GM19043 (cell line): Measurements from ENCODE around the gene FBLN2.

Experiments
- ATAC-seq: cut with Tn5 transposase; IDR thresholded peaks from one replicate; pipeline ENCODE4 v1.9.1; 2021; ENCODE audit warnings: low read depth; ENCODE audit not compliant: unreplicated experiment

FBLN2 gene

GRCh38 chr3:13617097-13617738, 68.3 kb downstream of the FBLN2 start:
- ATAC-seq: no peak

- no peak for ATAC-seq
These were observed 69.1 kb downstream of the FBLN2 start for GRCh38 chr3:13617981-13618380.

GRCh38 chr3:13618836-13619235, 69.9 kb downstream of the FBLN2 start:
- ATAC-seq: no peak

- no peak for ATAC-seq
These were observed 70.8 kb downstream of the FBLN2 start for GRCh38 chr3:13619661-13620230.

- ATAC-seq: no peak
These were observed 71.4 kb downstream of the FBLN2 start for GRCh38 chr3:13620281-13620680.

GRCh38 chr3:13620776-13621365, 71.9 kb downstream of the FBLN2 start:
- ATAC-seq: no peak

- ATAC-seq: no peak
These were observed 72.7 kb downstream of the FBLN2 start for GRCh38 chr3:13621381-13622221.

- no peak for ATAC-seq
These were observed 73.4 kb downstream of the FBLN2 start for GRCh38 chr3:13622356-13622755.

GRCh38 chr3:13623101-13623654, 74.3 kb downstream of the FBLN2 start:
- ATAC-seq: no peak

GRCh38 chr3:13624021-13624420, 75.1 kb downstream of the FBLN2 start:
- ATAC-seq: no peak

GRCh38 chr3:13624671-13625125, 75.8 kb downstream of the FBLN2 start:
- no peak for ATAC-seq

GRCh38 chr3:13626396-13626795, 77.5 kb downstream of the FBLN2 start:
- no peak for ATAC-seq

GRCh38 chr3:13626915-13627460, 78.1 kb downstream of the FBLN2 start:
- ATAC-seq: no peak

- no peak for ATAC-seq
These were observed 78.8 kb downstream of the FBLN2 start for GRCh38 chr3:13627681-13628080.

GRCh38 chr3:13628432-13628831, 79.5 kb downstream of the FBLN2 start:
- no peak for ATAC-seq

- ATAC-seq: no peak
These were observed 80.1 kb downstream of the FBLN2 start for GRCh38 chr3:13628841-13629551.

- no peak for ATAC-seq
These were observed 80.7 kb downstream of the FBLN2 start for GRCh38 chr3:13629644-13630043.

GRCh38 chr3:13631256-13631655, 82.3 kb downstream of the FBLN2 start:
- no peak for ATAC-seq

- no peak for ATAC-seq
These were observed 84.3 kb downstream of the FBLN2 start for GRCh38 chr3:13633176-13633575.

GRCh38 chr3:13634151-13634550, 85.2 kb downstream of the FBLN2 start:
- ATAC-seq: no peak
